Panc1 (cell line): ENCODE results near the gene AKAP6. TPM values are rescaled to one million over a fixed set of nuclear protein-coding genes. Genes with fewer than 3 reads are reported as not detected.

Experiments used
- ATAC-seq: fragments of 200-7000 bp; cut with Tn5 transposase; 2 replicates; pipeline ENCODE4 v1.9.1; 2020; ENCODE audit warnings: mild to moderate bottlenecking, moderate library complexity
- BruUV-seq: library from RNA; stranded (reverse); fragments of 400-500 nt; replicated peaks from 2 replicates; lab custom pipeline; 2021; lab: Mats Ljungman, UMichigan
- CTCF ChIA-PET: fragments of 300-600 bp; sonication (Branson Sonifier 250); formaldehyde crosslinking; loops from one replicate; lab custom pipeline; 2022; ENCODE audit warnings: antibody characterized with exemption; lab: Charles Lee
- POLR2A ChIA-PET: fragments of 300-600 bp; sonication (Branson Sonifier 250); formaldehyde crosslinking; loops from one replicate; lab custom pipeline; 2022; ENCODE audit warnings: antibody characterized with exemption; lab: Charles Lee
- DNase-seq: peaks from one replicate; pipeline ENCODE4 v3.0.0-alpha.2; 2010; ENCODE audit warnings: low read depth, low spot score
- H3K27ac ChIP-seq: 2 replicates; pipeline ENCODE4 v1.5.1; 2011; ENCODE audit warnings: mild to moderate bottlenecking, low read length, inconsistent platforms
- H3K27me3 ChIP-seq: fragments of 200-500 bp; sonication (Bioruptor generic); 2 replicates; pipeline ENCODE4 v1.6.0; 2014; ENCODE audit warnings: low read length, inconsistent platforms; ENCODE audit not compliant: control insufficient read depth, insufficient read depth
- H3K36me3 ChIP-seq: fragments of 200-500 bp; sonication (Bioruptor generic); 2 replicates; pipeline ENCODE4 v1.5.1; 2014; ENCODE audit warnings: inconsistent platforms, mild to moderate bottlenecking, low read length, moderate library complexity; ENCODE audit not compliant: control insufficient read depth, insufficient read depth
- H3K4me1 ChIP-seq: 2 replicates; pipeline ENCODE4 v1.5.1; 2011; ENCODE audit warnings: inconsistent platforms, mild to moderate bottlenecking, low read length, moderate library complexity; ENCODE audit not compliant: control insufficient read depth, insufficient read depth
- H3K4me3 ChIP-seq, 2 experiments: 2 replicates each; pipeline ENCODE4 v1.5.1; 2011 to 2012; ENCODE audit warnings: low read depth in 2 of 2, low read length in 2 of 2, mild to moderate bottlenecking in 2 of 2, inconsistent platforms in 1 of 2, moderate library complexity in 1 of 2
- H3K9me3 ChIP-seq: fragments of 200-500 bp; sonication (Bioruptor generic); 2 replicates; pipeline ENCODE4 v1.5.1; 2014; ENCODE audit warnings: low read depth, mild to moderate bottlenecking, inconsistent platforms, low read length, moderate library complexity; ENCODE audit not compliant: control insufficient read depth, insufficient read depth
- CTCF ChIP-seq: fragments of 450-650 bp; IDR thresholded peaks from 2 replicates; pipeline ENCODE4 v1.5.1; 2017; ENCODE audit warnings: mild to moderate bottlenecking
- POLR2AphosphoS5 ChIP-seq: IDR thresholded peaks from 2 replicates; pipeline ENCODE4 v1.6.1; 2012; ENCODE audit warnings: mild to moderate bottlenecking, low read depth, low read length, moderate library complexity
- REST ChIP-seq, 2 experiments: IDR thresholded peaks; 2 replicates each; pipeline ENCODE4 v1.6.1; 2011 to 2012; ENCODE audit warnings: low read depth in 2 of 2, control low read depth in 1 of 2, low read length in 1 of 2, mild to moderate bottlenecking in 1 of 2, moderate library complexity in 1 of 2; ENCODE audit not compliant: insufficient read depth in 1 of 2
- SIN3A ChIP-seq: IDR thresholded peaks from 2 replicates; pipeline ENCODE4 v1.6.1; 2012; ENCODE audit warnings: low read depth, mild to moderate bottlenecking, low read length, moderate library complexity, borderline replicate concordance; ENCODE audit not compliant: insufficient read depth
- TCF7L2 ChIP-seq: IDR thresholded peaks from 2 replicates; pipeline ENCODE4 v1.6.1; 2011; ENCODE audit warnings: mild to moderate bottlenecking, low read depth, low read length, inconsistent platforms
- in situ Hi-C: cut with HindIII; loops from 2 replicates; pipeline ENCODE4 v1.10.0; 2016; ENCODE audit warnings: low sequenced_read_pairs, low pct_unique_long_range_greater_than_20kb
- intact Hi-C: fragments of 100-400 bp; cut with micrococcal nuclease; formaldehyde crosslinking; loops from one replicate; pipeline ENCODE4 v1.10.0; 2022; ENCODE audit not compliant: unreplicated experiment
- total RNA-seq: library from RNA; stranded (reverse); gene quantifications from one replicate; pipeline ENCODE4 v1.2.1, GENCODE V29; 2021; ENCODE audit not compliant: unreplicated experiment

AKAP6 gene
- total RNA-seq, 1 experiment from 2014 or later, result 0.82 TPM

GRCh38 chr14:32564596-32564995 is 235.5 kb downstream of the AKAP6 start:
- Histone ChIP-seq H3K4me1 (no peaks in the 10 kb centered on the region), H3K27me3 (no peaks in the 10 kb centered on the region), H3K36me3 (no peaks in the 10 kb centered on the region), H3K4me3 (no peak overlapping the region), H3K27ac (no peak overlapping the region), H3K9me3 (no peaks in the 10 kb centered on the region)
- ChIA-PET POLR2A (no interaction called here), CTCF (no interaction called here)
- TF ChIP-seq TCF7L2 (no peak), REST (IDR thresholded peaks at IDR 0.05; ENCODE audit: insufficient read depth in 1 of 2, low read depth in 2 of 2, low read length in 1 of 2) (no peak), CTCF (no peak), SIN3A (no peak), POLR2AphosphoS5 (no peak)
- no TSS peak for BruUV-seq
- intact Hi-C loops (no loop called here), in situ Hi-C loops (no loop called here)
- ATAC-seq (no peak), DNase-seq (no peak)

GRCh38 chr14:32565256-32565655 is 236.2 kb downstream of the AKAP6 start:
- POLR2A ChIA-PET, result no interaction called here
- no TSS peak for BruUV-seq

More at GRCh38 chr14:32565256-32565655, 236.2 kb downstream of the AKAP6 start:
- Histone ChIP-seq H3K9me3 (no peaks in the 10 kb centered on the region), H3K27ac (no peak overlapping the region), H3K4me3 (no peak overlapping the region), H3K36me3 (no peaks in the 10 kb centered on the region), H3K4me1 (no peaks in the 10 kb centered on the region), H3K27me3 (no peaks in the 10 kb centered on the region)
- DNase-seq (no peak), ATAC-seq (no peak)
- CTCF ChIA-PET, result no interaction called here
- TF ChIP-seq TCF7L2, result no peak
- TF ChIP-seq REST (IDR thresholded peaks at IDR 0.05; ENCODE audit: insufficient read depth in 1 of 2, low read depth in 2 of 2, low read length in 1 of 2), result no peak
- no peak for TF ChIP-seq SIN3A
- no peak for TF ChIP-seq CTCF
- no peak for TF ChIP-seq POLR2AphosphoS5
- in situ Hi-C loops, result no loop called here
- intact Hi-C loops, result no loop called here
